NCI-H2196 (cell line): ENCODE results near the gene POLR1C.
A peak's percentile ranks its signal among the peaks of the same experiment; 100 is the strongest.
"Not testable (repeated sequence)": the region's sequence is repeated elsewhere in the genome, so short reads cannot be mapped to it uniquely, and the experiment has no call there.

ENCODE experiments used
- DNase-seq: peaks from one replicate; lab custom pipeline; 2025; ENCODE audit not compliant: unreplicated experiment; lab: John Stamatoyannopoulos, UW

Gene POLR1C, protein sequence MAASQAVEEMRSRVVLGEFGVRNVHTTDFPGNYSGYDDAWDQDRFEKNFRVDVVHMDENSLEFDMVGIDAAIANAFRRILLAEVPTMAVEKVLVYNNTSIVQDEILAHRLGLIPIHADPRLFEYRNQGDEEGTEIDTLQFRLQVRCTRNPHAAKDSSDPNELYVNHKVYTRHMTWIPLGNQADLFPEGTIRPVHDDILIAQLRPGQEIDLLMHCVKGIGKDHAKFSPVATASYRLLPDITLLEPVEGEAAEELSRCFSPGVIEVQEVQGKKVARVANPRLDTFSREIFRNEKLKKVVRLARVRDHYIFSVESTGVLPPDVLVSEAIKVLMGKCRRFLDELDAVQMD

GRCh38 chr6:43516697-43517504, at the start of gene POLR1C, which contains the start of gene YIPF3:
TSS of gene POLR1C (plus strand) at chr6:43517089. CDS start at chr6:43517110, 21 bp downstream.
TSS of gene YIPF3 (minus strand) at chr6:43516926. CDS start at chr6:43516807, 119 bp downstream.
- DNase-seq: peak; percentile 99

DNA sequence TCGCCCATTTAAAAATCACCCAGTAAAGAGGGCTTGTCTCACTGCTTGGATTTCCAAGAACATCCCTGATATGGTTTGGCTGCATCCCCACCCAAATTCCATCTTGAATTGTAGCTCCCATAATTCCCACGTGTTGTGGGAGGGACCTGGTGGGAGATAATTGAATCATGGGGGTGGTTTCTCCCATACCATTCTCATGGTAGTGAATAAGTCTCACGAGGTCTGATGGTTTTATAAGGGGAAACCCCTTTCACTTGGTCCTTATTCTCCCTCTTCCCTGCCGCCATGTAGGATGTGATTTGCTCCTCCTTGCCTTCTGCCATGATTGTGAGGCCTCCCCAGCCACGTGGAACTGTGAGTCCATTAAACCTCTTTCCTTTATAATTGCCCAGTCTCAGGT, 49.6 kb upstream of the POLR1C start:
- not testable (repeated sequence) for DNase-seq

GRCh38 chr6:43467752-43468151, 49.1 kb upstream of the POLR1C start:
- DNase-seq: no peak

DNA sequence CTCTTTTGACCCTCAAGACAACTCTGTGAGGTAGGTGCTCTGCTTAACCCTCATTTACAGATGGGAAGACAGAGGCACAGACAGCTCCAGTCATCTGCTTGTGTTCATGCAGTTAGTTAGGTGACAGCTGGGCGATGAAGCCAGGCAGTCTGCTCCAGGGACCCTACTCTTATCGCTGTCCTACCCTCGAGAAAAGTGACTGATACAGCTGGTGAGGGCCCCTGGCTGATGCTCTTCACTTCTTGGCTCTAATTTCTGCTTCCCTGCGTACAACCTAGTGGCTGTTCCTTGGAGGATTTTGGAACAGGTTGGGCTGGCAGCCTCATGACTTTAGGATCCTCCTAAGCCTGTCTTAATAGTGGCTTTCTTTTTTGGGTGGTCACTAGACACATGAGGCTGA, 48.6 kb upstream of the POLR1C start:
- DNase-seq: no peak

DNA sequence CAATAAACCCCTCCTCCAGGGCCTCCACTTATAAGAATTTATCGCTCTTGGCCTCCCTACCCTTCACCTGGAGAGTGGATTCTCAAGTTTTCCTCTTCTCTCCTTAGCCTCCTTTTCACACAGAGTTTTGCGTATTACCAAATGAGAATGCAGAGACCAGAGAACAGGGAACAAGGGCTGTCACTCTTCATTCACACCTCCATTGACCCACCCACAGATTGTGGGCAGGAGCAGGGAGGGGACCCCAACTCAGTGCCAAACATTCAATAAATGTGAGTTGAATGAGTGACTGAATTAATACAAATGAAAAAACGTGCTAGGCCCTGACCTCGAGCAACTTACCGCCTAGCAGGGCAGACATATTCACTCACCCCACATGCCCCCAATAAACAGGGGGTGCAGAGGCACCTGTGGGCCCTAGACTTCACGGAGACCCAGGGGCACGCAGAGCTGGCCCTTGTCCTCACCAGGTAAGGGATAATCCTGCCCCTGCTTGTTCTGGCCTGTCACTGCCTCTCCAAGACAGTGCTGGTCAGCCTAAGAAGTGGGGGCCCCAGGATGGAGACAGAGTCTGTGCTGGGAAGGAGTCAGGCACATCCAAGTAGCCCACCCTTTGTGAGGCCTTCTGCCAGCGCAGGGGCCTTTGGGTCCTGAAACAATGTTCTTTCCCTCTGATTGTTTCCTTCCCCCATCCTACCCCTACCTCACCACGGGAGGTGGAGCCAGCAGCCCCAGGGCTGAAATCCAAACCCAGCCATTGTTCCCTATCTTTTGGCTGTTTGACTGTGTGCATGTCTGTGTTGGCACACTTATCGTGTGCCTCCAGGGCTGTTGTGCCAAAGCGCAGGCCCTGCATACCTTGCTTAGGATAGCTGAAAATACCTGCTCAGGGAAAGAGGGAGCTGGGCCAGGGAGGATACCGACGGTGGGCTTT, 47.9 kb upstream of the POLR1C start:
- DNase-seq: peak; percentile 35

DNA sequence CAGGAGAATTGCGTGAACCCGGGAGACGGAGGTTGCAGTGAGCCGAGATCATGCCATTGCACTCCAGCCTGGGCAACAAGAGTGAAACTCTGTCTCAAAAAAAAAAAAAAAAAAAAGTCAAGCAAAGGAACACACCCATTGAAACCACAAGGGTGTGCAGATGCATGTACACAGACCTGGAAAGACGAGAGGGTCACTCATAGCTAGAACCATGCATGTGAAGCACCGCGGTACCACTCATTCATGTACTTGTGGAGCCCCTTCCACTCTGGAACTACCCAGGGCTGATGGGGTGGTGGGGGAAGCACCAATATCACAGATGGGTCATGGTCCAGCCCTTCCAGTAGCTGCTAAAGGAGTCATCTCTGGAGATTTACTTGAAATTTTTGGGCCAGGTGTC, 46.9 kb upstream of the POLR1C start:
- no peak for DNase-seq

DNA sequence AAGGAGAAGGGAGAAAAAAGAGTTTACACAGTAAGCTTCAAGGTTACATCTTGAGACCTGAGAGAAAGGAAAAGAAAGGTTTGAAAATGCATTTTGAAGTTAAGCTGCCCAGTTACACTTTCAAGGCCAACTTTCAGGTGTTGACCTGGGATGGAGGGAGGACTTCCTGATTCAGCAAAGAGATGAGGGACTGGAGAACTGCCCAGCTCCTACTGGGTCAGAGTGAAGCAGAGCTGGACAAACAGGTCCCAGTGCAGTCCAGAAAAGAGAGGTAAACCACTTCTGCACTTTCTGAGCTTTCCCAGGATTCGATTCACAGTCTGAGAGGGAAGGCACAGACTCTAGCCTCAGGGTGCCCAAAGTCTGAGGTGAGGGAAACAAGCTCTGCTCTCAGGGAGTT, 45.5 kb upstream of the POLR1C start:
- no peak for DNase-seq

GRCh38 chr6:43472515-43472914, 44.4 kb upstream of the POLR1C start:
- no peak for DNase-seq

- DNase-seq: no peak
Measured at GRCh38 chr6:43475516-43475915, 41.4 kb upstream of the POLR1C start.

GRCh38 chr6:43476746-43477145, 40.1 kb upstream of the POLR1C start:
- DNase-seq: no peak

DNA sequence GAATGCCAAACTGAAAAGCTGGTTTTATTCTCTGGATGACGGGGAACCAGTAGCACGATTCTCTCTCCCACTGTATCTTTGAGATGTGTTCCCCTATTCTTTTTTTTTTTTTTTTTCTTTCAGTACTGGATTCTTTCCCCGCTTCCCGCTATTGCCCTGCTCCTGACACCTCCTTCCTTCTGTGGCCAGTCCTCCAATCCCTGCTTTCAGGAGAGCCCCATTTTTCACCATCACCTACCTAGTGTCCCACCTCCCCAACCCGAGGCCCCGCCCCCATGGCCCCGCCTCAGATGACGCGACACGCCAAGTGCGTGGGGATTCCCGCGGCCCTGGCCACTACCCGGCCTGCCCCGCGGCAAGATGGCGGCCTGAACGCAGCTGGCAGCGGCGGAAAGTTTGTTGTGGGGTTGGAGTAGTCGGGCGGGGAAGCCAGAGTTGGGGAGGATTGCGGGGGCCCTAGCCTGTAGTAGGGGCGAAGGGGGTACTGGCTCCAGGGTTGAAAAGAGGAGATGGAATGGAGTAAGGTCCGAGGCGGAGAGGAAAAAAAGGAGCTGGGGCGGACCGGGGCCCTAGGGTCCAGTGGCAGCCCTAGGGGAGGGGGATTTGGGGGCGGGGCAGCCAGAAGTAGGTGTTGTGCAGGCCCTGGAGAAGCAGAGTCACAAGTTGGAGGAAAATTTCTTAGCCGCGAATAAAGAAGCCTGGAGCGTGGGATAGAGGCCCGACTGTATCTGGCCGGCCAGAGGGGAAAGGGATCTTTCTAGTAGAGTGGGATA, 39.5 kb upstream of the POLR1C start, which contains the start of gene TJAP1:
TSS of gene TJAP1 (plus strand) at position 336 of the 773 bp plus-strand sequence. CDS start 21,432 bp downstream, outside the sequence.
- DNase-seq: peak; percentile 90

DNA sequence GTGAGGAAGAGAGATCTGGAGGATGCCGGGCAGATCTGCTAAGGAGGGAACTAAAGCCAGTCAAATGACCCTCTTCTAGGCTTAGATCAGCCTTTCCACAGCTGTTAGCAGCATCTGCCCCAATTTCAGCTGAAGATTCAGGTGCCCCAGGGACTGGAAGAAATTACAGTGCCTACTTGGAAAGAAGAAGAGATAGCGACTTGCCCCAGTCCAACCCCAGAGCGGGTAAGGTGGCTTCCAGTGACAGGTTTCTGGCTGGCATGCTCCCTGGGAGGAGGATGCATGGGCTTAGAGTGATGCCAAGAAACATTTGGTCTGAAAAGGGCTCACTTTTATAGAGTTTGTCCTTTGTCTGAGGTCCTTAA, 38.9 kb upstream of the POLR1C start:
- DNase-seq: no peak

GRCh38 chr6:43481075-43481474, 35.8 kb upstream of the POLR1C start:
- DNase-seq: no peak

GRCh38 chr6:43481591-43482236, 35.2 kb upstream of the POLR1C start:
- DNase-seq: no peak

- DNase-seq: no peak
Measured at GRCh38 chr6:43488667-43489276, 28.1 kb upstream of the POLR1C start.

- DNase-seq: no peak
Measured at GRCh38 chr6:43489277-43490072, 27.4 kb upstream of the POLR1C start.

DNA sequence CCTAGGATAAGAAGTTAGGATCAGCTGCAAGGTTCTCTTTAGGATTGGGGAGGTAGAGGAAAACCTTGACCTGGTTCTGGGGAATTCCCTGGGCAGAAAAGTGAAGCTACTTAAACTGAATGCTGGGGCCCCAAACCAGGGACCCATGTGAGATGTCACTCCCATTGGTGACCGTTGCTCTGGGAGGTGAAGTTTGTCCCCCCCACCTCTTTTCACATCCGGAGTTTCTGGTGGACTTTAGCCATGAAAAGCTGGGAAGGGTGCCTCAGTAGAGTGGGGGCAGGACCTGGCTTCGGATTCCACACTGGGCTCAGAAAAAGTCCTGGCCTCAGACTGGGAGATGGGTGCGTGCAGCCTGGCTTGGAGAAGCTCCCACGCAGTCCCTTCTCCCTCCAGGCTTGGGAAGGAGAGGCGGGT, 26.4 kb upstream of the POLR1C start:
- DNase-seq: no peak
